Activated naive CD4-positive, alpha-beta T cell treated with anti-CD3 and anti-CD28 coated beads, Interleukin-2, amount 50 U/mL, for 72 hours (primary cell): ENCODE measurements around the gene NUP205. TPM values are rescaled to one million over a fixed set of nuclear protein-coding genes. Genes with fewer than 3 reads are reported as not detected.

Experiments used
- ATAC-seq, 2 donors: fragments of 150-1000 bp; cut with Tn5 transposase; 2 replicates each; pipeline ENCODE4 v1.10.0; 2021; ENCODE audit warnings: mild to moderate bottlenecking in 2 of 2, moderate library complexity in 2 of 2
- DNase-seq, 2 donors: peaks; one replicate each; pipeline ENCODE4 v3.0.0; 2021 to 2022; ENCODE audit warnings: low spot score in 2 of 2
- H3K27ac Mint-ChIP-seq, 2 donors: one replicate each; pipeline ENCODE4 v1.8.0; 2022; ENCODE audit warnings: mild to moderate bottlenecking in 2 of 2, mixed read lengths in 2 of 2
- H3K36me3 Mint-ChIP-seq, 2 donors: one replicate each; pipeline ENCODE4 v1.8.0; 2022; ENCODE audit warnings: mixed read lengths in 2 of 2
- H3K9me3 Mint-ChIP-seq, 2 donors: one replicate each; pipeline ENCODE4 v1.8.0; 2022; ENCODE audit warnings: mixed read lengths in 2 of 2
- total RNA-seq, 2 donors: library from RNA; stranded (reverse); gene quantifications; one replicate each; pipeline ENCODE4 v1.2.3, GENCODE V29; 2022

Gene NUP205
- total RNA-seq, 2 donors from 2014 or later, result 61.5 to 156 TPM

DNA sequence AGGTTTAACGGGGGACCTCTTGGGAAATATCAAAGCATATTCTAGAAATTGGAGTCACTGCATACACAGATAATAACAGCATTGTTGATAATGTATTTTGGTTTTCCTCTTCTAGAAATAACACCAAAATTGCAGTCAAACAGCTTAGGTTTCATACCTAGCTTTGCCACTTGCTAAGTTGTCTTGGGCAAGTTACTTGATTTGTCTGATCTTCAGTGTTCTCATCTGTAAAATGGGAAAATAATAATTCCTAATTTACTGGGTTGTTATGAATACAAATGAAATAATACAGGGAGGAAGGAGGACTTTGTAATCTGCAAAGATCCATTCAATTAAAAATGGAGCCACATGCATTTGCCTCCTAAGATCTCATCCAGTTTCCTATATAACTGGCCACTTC is 20.3 kb upstream of the NUP205 start:
- no peak overlapping the region for H3K27ac Mint-ChIP-seq
- ATAC-seq, result no peak
- DNase-seq, result no peak
- no peaks in the 10 kb centered on the region for H3K9me3 Mint-ChIP-seq
- H3K36me3 Mint-ChIP-seq, result no peaks in the 10 kb centered on the region

DNA sequence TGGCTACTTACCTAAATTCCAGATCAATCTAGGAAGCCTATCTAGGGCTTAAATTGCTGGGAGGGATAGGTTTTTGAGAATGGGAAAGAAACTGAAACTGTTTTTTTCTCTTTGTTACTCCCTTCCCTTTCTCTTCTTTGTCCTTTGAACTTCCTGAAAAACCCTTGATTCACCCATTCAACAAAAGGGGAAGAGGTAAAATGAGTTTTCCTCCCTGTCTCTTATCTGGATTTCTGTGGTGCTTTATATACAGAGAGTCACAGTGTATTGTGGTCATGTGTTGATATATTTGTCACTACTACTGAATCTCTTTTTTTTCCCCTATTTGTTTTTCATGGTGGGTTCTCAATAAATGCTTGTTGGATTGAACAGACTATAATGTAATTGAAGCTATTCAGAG is 19.8 kb upstream of the NUP205 start:
- Mint-ChIP-seq H3K9me3 (no peaks in the 10 kb centered on the region), H3K27ac (no peak overlapping the region), H3K36me3 (no peaks in the 10 kb centered on the region)
- no peak for ATAC-seq
- DNase-seq, result no peak

DNA sequence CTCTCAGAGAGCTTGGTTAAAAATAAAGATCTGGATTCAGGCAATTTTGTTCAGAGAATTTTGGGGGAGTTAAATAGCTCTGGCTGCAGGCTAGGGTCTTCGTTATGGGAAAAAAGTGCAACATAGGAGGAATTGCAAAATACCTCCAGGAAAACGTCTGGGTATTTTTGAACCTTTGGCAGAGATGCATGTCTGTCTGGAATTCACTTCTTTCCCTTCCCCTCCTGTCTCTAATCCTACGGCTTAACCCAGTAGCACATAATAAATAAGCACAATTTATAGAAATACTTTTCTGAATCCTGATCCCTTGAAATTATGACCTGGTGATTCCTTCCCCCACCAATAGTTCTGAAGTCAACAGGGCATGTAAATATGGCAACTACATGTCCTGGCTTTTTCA is 19.3 kb upstream of the NUP205 start:
- Mint-ChIP-seq H3K9me3 (no peaks in the 10 kb centered on the region), H3K27ac (no peak overlapping the region), H3K36me3 (no peaks in the 10 kb centered on the region)
- DNase-seq (no peak), ATAC-seq (no peak)

DNA sequence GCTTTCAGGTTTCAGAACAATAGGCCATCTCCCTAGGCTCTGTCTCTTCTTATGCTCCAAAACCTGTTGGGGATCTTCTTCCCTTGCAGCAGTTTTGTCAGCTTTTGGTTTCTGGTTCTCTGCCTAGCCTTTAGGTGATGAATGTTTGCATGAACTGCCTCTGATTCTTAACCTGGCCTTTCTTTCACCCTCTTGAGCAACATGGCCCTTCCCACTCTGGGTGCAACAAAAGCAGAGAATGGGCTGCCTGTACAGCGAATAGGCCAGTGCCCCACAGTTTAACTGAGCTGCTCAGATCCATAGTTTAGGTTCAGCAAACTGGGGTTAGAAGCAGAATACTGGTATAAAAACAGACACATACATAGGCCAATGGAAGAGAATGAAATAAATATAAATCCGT is 18.1 kb upstream of the NUP205 start:
- no peaks in the 10 kb centered on the region for H3K36me3 Mint-ChIP-seq
- H3K9me3 Mint-ChIP-seq, result no peaks in the 10 kb centered on the region
- no peak overlapping the region for H3K27ac Mint-ChIP-seq
- no peak for DNase-seq
- no peak for ATAC-seq

DNA sequence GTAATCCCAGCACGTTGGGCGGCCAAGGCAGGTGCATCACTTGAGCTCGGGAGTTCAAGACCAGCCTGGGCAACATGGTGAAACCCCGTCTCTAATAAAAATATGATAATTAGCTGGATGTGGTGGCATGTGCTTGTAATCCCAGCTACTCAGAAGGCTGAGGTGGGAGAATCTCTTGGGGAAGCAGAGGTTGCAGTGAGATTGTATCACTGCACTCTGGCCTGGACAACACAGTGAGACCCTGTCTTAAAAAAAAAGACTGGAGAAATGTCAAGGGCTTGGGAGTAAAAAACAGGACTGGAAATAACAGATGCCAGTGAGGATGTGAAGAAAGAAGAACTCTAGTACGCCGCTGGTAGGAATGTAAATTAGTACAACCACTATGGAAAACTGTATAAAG is 16.7 kb upstream of the NUP205 start:
- Mint-ChIP-seq H3K9me3 (no peaks in the 10 kb centered on the region), H3K27ac (no peak overlapping the region), H3K36me3 (no peaks in the 10 kb centered on the region)
- DNase-seq (no peak), ATAC-seq (no peak)

DNA sequence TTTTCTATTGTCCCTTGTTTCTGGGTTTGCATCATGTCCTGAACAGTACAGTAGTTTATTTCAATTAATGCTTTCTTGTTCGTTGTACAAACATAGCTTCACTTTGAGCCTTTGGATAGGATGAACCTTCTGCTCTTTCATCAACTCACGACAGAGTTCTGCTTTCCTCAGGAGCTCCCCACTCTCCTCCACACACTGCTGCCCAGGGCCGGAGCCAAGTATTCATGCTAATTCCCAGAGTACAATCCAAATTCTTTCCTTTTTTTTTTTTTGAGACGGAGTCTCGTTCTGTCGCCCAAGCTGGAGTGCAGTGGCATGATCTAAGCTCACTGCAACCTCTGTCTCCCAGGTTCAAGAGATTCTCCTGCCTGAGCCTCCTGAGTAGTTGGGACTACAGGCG is 7.5 kb upstream of the NUP205 start:
- Mint-ChIP-seq H3K27ac (no peak overlapping the region), H3K9me3 (no peaks in the 10 kb centered on the region), H3K36me3 (no peaks in the 10 kb centered on the region)
- DNase-seq (no peak), ATAC-seq (no peak)

DNA sequence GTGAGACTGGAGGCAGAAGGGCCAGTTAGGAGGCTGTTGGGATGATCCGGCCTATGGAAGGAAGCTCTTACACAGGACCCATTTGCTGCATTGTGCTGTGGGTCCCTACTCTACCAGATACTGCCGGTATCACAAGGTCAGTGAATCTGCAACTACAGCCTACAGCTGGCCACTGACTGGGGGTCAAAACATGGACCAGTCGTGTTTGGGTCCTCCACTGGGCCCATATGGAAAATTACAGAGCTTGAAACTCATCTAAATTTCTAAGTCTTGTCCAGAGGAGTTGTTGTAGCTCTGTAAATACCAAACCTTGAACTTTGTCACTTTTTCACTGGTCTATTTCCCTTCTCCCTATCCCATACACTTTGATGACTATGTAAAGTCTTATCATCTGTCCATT is 5.6 kb upstream of the NUP205 start:
- ATAC-seq, result no peak
- H3K27ac Mint-ChIP-seq, result no peak overlapping the region
- H3K9me3 Mint-ChIP-seq, result no peaks in the 10 kb centered on the region
- DNase-seq, result no peak
- H3K36me3 Mint-ChIP-seq, result no peaks in the 10 kb centered on the region

DNA sequence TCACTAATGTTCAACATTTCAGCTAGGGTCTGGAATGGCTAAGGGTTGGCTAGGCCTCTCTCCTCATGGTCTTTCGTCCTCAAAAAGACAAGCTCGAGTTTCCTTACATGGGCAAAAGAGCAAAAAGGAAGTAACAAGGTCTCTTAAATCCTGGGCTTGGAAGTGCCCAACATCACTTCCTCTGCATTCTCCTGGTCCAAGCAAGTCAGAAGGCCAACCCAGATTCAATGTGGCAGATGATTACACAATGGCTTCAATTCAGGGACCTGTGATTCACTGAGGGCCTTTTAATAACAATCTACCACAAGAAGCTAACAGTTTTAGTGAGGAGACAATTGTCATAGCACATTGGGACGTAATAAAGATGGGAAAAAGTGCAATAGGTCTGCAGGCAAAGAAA is 4.4 kb upstream of the NUP205 start:
- Mint-ChIP-seq H3K27ac (no peak overlapping the region), H3K9me3 (no peaks in the 10 kb centered on the region), H3K36me3 (no peaks in the 10 kb centered on the region)
- ATAC-seq (no peak), DNase-seq (no peak)

DNA sequence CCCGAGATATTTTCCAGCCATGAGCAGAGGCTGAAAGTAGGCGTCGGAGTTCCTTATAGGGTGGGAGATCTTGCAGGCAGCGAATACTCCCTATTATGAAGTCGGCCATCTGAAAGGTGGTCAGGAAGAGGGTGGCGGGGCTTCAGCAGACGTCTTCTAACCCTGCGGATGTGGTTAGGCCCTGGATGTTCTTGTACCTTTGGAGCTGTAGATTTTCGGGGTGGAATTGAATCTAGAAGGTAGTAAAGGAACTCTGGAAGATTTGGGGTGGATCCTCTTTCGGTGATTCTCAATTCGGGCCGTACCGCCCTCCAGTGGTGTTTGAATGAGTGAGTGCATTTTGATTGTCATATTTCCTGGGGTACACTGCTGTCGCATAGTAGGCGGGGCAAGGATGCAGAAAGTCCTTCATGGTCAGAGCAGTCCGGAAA is 635 bp downstream of the NUP205 start:
- DNase-seq, result peak; percentile 56 to 72
- Mint-ChIP-seq H3K9me3 (no peaks in the 10 kb centered on the region), H3K27ac (no peak overlapping the region), H3K36me3 (peaks cover 0 to 16% of the 10 kb centered on the region in 2 donors)
- peak; percentile 72 to 79 for ATAC-seq

DNA sequence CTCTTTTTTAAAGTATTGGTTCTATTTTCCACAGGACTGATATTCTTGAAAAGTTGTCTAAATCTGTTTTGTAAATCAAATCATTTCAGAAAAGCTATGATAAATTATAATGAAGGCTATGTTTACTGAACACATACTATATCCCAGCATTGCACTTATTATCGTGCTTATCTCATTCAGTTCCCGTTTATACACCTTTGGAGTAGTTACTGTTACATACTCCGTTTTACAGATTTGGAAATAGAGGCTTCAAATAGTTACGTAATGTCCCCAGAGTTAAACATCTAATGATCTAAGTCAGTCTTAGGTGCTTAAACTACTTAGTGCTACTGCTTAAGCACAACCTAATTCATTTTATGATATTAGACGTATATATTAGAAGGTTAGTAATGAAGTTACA is 1.2 kb downstream of the NUP205 start:
- no peak for DNase-seq
- H3K27ac Mint-ChIP-seq, result no peak overlapping the region
- H3K36me3 Mint-ChIP-seq, result peaks cover 0 to 16% of the 10 kb centered on the region in 2 donors
- no peaks in the 10 kb centered on the region for H3K9me3 Mint-ChIP-seq
- no peak for ATAC-seq

DNA sequence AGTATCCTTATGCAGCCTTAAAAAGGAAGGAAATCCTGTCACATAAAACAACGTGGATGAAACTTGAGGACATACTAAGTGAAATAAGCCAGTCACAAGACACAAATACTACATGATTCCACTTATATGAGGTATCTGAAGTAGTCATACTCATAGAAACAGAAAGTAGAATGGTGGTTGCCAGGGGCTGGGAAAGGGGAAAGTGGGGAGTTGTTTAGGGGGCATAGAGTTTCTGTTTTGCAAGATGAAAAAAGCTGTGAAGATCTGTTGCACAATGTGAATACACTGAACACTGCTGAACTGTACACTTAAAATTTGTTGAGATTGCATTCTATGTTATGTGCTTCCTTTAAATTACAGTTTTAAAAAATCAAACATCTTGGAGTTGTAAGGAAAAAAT is 2.9 kb downstream of the NUP205 start:
- Mint-ChIP-seq H3K36me3 (peaks cover 0 to 18% of the 10 kb centered on the region in 2 donors), H3K9me3 (no peaks in the 10 kb centered on the region), H3K27ac (peak overlapping the region; percentile 14 to 26)
- ATAC-seq (no peak), DNase-seq (no peak)

DNA sequence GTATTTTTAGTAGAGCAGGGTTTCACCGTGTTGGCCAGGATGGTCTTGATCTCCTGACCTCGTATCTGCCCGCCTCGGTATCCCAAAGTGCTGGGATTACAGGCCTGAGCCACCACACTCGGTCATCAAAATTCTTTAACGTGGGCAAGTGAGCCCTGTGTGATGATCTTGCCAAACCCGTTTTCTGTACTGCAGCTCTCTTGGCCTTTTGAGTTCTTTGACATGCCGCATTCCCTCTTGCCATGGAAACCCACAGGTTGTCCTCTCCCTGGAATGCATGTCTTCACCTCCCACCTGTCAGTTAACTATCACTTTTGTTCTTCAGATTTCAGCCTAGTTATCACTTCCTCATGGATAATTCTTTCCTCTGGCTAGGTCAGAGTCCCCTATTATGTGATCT is 5.0 kb downstream of the NUP205 start:
- no peak for DNase-seq
- H3K9me3 Mint-ChIP-seq, result no peaks in the 10 kb centered on the region
- ATAC-seq, result no peak
- peak overlapping the region in 1 of 2 donors; percentile 67 for H3K27ac Mint-ChIP-seq
- peaks cover 0 to 28% of the 10 kb centered on the region in 2 donors for H3K36me3 Mint-ChIP-seq

DNA sequence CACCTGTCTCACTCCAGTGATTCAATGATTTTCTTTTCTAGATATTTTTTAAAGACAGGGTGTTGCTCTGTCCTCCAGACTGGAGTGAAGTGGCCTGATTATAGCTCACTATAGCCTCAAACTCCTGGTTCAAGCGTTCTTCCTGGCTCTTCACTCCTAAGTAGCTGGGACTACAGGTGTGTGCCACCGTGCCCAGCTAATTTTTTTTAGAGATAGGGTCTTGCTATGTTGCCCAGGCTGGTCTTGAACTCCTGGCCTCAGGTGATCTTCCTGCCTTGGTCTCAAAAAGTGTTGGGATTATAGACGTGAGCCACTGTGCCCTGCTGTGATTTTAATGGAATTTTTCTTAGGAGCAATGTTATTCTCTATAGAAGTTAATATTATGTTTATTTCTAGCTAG is 14.1 kb downstream of the NUP205 start:
- Mint-ChIP-seq H3K36me3 (peaks cover 14 to 34% of the 10 kb centered on the region in 2 donors), H3K9me3 (peaks cover 0 to 4% of the 10 kb centered on the region in 2 donors), H3K27ac (no peak overlapping the region)
- DNase-seq (no peak), ATAC-seq (no peak)

DNA sequence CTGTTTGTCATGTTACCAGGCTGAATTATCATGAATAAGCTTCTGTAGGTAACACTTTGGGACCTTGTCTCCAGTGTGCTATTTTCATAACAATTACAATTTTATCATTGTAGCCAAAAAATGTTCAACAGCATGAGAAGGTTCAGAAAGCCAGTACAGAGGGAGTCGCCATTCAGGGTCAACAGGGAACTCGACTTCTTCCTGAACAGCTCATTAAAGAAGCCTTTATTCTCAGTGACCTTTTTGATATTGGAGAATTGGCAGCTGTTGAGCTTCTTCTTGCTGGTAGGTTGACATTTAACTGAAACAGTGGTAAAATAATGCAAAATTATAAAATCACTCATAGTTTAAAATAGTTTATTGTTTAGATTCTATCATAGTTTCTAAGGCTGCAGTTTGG is 15.8 kb downstream of the NUP205 start:
- ATAC-seq (no peak), DNase-seq (no peak)
- Mint-ChIP-seq H3K9me3 (peaks cover 0 to 4% of the 10 kb centered on the region in 2 donors), H3K36me3 (peaks cover 14 to 36% of the 10 kb centered on the region in 2 donors), H3K27ac (no peak overlapping the region)

DNA sequence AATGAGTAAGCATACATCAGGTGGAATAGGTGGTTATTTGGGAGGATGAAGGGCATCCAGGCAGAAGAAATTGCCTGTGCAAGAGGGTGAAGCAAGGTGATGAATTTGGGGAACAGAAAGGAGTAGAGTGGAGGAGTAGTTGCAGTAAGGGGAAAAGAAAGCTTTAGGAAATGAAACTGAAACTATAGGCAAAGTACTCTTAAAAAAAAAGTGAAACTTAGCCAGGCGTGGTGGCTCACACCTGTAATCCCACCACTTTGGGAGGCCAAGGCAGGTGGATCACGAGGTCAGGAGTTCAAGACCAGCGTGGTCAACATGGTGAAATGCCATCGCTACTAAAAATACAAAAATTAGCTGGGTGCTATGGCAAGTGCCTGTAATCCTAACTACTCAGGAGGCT is 17.6 kb downstream of the NUP205 start:
- H3K9me3 Mint-ChIP-seq, result peaks cover 0 to 4% of the 10 kb centered on the region in 2 donors
- ATAC-seq (peak in 1 of 2 donors; percentile 18), DNase-seq (no peak)
- H3K36me3 Mint-ChIP-seq, result peaks cover 14 to 36% of the 10 kb centered on the region in 2 donors
- peak overlapping the region; percentile 64 to 82 for H3K27ac Mint-ChIP-seq

DNA sequence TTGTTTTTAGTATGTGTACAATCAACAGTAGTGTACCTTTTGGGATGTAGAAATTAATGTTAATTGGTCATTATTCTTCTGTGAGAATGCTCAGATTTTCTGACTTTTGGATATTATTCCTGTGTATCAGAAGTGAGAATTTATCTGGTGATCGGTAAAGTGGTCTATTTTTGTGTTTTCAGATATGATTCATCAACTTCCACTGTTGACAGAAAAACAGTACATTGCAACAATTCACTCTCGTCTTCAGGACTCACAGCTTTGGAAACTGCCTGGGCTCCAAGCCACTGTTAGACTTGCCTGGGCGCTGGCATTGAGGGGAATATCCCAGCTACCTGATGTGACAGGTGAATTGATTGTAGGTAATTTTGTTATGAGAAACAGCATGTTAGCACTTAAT is 20.9 kb downstream of the NUP205 start:
- Mint-ChIP-seq H3K27ac (no peak overlapping the region), H3K36me3 (peaks cover 14 to 34% of the 10 kb centered on the region in 2 donors), H3K9me3 (peaks cover 0 to 4% of the 10 kb centered on the region in 2 donors)
- DNase-seq (no peak), ATAC-seq (no peak)

DNA sequence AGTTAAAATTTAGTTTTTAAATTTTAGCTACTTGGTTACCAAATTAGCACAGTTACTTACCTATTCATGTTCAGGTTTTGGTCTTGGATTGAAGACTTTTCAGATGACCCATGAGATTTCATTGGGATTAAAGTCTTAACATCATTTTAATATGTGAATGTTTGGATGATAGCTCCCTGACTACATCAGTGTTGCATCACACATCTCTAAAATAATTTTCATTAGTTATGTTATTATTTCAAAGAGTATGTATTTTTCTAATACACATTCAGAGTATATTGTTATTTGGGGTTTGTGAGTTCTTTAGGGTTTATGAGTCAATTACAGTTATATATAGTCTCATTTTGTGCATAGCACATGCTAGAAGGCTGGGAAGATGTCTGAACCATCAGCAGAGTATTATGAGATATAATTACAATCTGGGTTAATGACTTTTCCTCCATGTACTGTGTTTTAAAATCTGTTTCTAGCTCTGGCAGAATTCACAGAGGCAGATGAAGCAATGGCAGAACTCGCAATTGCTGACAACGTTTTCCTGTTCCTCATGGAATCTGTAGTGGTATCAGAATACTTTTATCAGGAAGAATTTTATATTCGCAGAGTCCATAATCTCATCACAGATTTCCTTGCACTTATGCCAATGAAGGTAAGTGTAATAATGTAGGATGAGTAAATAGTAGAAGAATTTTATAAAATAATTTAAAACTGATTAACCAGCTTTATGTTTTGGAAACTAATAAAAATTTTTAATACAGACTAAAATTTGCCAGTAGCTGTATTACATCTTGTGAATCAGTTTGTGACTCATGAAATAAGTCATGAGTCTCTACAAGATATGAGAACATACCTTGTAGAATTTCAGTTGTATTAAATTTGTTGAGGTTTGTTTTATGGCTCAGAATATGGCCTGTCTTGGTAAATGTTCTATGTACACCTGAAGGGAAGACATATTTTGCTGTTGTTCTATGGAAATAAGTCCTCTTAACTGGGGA is 26.9 kb downstream of the NUP205 start:
- Mint-ChIP-seq H3K27ac (peak overlapping the region in 1 of 2 donors; percentile 53), H3K9me3 (no peaks in the 10 kb centered on the region), H3K36me3 (peaks cover 14 to 25% of the 10 kb centered on the region in 2 donors)
- no peak for DNase-seq
- no peak for ATAC-seq
